Midbrain (tissue), 1 donor: ENCODE measurements around the gene SERPINB4.
"Not testable (repeated sequence)": the region's sequence is repeated elsewhere in the genome, so short reads cannot be mapped to it uniquely, and the experiment has no call there.

Experiments
- DNase-seq: peaks from one replicate; lab custom pipeline; 2025; lab: John Stamatoyannopoulos, UW

Gene SERPINB4

GRCh38 chr18:63644142-63644541 lies at the start of gene SERPINB4:
Gene SERPINB4, minus strand, starts transcription at chr18:63644256. Its CDS starts 679 bp downstream, at chr18:63643577.
- not testable (repeated sequence) for DNase-seq

GRCh38 chr18:63689064-63689463 lies 45.0 kb upstream of the SERPINB4 start:
- DNase-seq: no peak

GRCh38 chr18:63686871-63687270 lies 42.8 kb upstream of the SERPINB4 start:
- no peak for DNase-seq

- DNase-seq: no peak
Measured at GRCh38 chr18:63684718-63685117, 40.7 kb upstream of the SERPINB4 start.

- DNase-seq: no peak
Measured at GRCh38 chr18:63683890-63684289, 39.8 kb upstream of the SERPINB4 start.

- no peak for DNase-seq
Measured at GRCh38 chr18:63683152-63683551, 39.1 kb upstream of the SERPINB4 start.

- DNase-seq: no peak
Measured at GRCh38 chr18:63681449-63682340, 37.6 kb upstream of the SERPINB4 start.

- DNase-seq: no peak
Measured at GRCh38 chr18:63679820-63680606, 36.0 kb upstream of the SERPINB4 start.

GRCh38 chr18:63677500-63678225 lies 33.6 kb upstream of the SERPINB4 start:
- DNase-seq: no peak

- no peak for DNase-seq
Measured at GRCh38 chr18:63676526-63677323, 32.7 kb upstream of the SERPINB4 start.

GRCh38 chr18:63664571-63664970 lies 20.5 kb upstream of the SERPINB4 start:
- DNase-seq: no peak

- not testable (repeated sequence) for DNase-seq
Measured at GRCh38 chr18:63661750-63662149, 17.7 kb upstream of the SERPINB4 start, which contains the start of gene SERPINB3. Gene SERPINB3, minus strand, starts transcription at chr18:63661893. Its CDS starts 677 bp downstream, at chr18:63661216.

GRCh38 chr18:63658920-63659319 lies 14.9 kb upstream of the SERPINB4 start:
- not testable (repeated sequence) for DNase-seq

- DNase-seq: not testable (repeated sequence)
Measured at GRCh38 chr18:63650271-63650670, 6.2 kb upstream of the SERPINB4 start.

GRCh38 chr18:63648241-63648640 lies 4.2 kb upstream of the SERPINB4 start:
- DNase-seq: no peak

GRCh38 chr18:63646936-63647335 lies 2.9 kb upstream of the SERPINB4 start:
- DNase-seq: no peak

GRCh38 chr18:63644694-63645093 lies 638 bp upstream of the SERPINB4 start:
- DNase-seq: not testable (repeated sequence)

- DNase-seq: not testable (repeated sequence)
Measured at GRCh38 chr18:63642668-63643356, 1.2 kb downstream of the SERPINB4 start.

GRCh38 chr18:63641157-63641680 lies 2.8 kb downstream of the SERPINB4 start:
- DNase-seq: not testable (repeated sequence)

- DNase-seq: no peak
Measured at GRCh38 chr18:63637703-63638102, 6.4 kb downstream of the SERPINB4 start.
